ENCODE results near the gene CMPK2. TPM values are rescaled to one million over a fixed set of nuclear protein-coding genes. Genes with fewer than 3 reads are reported as not detected.
A peak's percentile ranks its signal among the peaks of the same experiment; 100 is the strongest.
"Not testable (repeated sequence)": the region's sequence is repeated elsewhere in the genome, so short reads cannot be mapped to it uniquely, and the experiment has no call there.

Gene CMPK2
- total RNA-seq, 1 donor from 2014 or later = 0.55 TPM

DNA sequence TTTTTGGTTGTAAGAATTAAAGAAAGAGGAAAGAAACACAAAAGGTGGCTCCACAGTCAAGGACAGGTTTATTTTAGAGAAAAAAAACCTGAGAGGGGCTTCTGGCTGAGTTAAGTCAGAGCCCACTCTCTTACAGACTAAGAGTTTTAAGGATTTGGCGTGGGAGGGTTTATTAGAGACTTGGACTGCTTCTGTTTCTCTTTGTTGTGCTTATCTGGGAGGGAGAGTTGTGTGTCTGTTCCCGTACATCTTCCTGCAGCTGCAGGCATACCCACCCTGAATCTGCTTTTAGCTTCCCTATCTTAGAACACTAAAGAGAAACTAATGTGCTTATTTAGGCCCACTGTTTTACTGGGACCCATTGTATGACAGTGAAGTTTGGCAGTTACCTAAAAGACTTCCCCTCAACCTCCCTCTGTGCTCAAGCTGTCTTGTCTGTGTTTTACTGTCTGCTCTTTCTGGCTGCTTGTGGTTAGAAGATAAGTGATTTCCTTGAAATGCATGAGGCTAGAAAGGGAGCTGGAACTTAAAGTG, 14.6 kb upstream of the CMPK2 start:
- DNase-seq (ENCODE audit: low read depth) = no peak

DNA sequence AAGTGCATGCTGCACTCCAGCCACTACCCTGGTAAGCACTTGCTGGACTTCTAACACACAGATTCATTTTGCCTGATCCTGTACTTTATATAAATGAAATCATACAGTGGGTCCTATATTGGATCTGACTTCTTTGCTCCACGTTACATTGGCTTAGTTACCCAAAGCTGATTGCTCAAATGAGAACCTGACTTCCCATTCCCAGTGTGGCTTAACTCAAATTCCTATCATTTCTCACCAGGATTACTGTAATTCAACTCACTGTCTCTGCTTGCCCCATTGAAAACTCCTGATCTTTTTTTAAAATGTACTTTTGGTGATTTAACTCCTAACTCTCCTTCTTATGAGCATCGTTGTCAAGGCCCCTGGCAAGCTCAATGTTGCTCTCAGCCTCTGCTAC, 13.3 kb upstream of the CMPK2 start:
- DNase-seq (ENCODE audit: low read depth) = no peak

DNA sequence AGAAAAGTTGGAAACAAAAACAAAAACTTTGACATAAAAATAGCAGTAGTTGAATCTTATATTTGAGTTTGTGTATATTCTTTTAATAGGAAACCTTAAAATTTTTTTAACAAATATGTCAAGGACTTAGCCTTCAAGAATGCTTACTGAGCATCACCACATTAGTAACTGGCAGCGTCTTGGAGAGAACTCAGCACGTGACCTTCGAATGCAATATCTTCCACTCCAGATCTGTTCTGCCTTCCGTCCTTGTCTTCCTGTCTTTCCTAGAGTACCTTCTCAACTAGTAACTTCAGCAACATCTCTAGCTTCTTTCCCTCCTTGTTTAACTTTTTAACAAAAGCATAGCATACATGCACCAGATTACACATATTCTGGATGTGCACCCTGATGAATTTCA, 12.8 kb upstream of the CMPK2 start:
- DNase-seq (ENCODE audit: low read depth) = no peak

DNA sequence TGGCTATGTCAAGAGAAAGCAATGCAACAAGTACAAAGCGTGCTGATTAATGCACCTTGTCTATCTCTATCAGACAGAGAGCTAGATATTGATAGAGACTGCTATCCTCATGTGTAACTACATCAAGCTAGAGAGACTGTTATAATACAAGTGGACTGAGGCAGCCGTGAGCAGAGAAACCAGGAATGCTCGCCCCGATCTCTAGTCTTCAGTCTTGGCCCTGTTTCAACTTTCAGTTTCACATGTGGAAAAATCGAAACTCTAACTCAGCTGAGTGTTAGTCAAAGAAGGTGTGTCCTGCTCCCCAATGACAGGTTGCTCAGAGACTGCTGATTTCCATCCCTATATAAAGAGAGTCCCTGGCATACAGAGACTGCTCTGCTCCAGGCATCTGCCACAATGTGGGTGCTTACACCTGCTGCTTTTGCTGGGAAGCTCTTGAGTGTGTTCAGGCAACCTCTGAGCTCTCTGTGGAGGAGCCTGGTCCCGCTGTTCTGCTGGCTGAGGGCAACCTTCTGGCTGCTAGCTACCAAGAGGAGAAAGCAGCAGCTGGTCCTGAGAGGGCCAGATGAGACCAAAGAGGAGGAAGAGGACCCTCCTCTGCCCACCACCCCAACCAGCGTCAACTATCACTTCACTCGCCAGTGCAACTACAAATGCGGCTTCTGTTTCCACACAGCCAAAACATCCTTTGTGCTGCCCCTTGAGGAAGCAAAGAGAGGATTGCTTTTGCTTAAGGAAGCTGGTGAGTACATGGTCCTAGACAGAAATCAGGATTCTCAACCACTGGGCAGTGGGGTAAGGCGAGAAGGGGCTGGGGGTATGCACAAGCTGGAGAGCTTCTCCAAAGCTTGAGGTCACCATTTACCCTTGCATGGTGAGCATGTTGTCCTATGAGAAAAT, 11.9 kb upstream of the CMPK2 start, which contains the start of gene RSAD2:
Gene RSAD2 (plus strand): TSS at position 376 of the 903 bp plus-strand sequence. CDS start 24 bp downstream, at position 400.
- peak; percentile 77 for DNase-seq (ENCODE audit: low read depth)

DNA sequence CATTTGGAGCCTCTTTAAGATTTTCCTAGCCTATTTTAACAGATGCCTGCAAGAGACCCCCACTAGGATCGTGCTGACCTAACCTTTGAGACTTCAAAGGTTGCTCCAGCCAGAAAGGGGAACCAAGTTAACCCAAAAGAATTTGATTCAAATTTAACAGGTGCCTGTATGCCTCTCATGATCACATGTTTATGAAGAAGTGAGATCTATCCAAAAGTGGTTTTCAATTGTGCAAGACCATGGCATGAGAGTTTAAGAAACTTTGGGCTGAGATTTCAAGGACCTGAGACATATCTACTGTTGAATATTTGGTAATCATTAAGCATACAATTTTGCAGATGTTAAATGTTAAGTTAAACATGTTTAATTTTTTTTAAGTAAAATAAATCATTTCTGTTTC, 10.6 kb upstream of the CMPK2 start:
- DNase-seq (ENCODE audit: low read depth) = no peak

DNA sequence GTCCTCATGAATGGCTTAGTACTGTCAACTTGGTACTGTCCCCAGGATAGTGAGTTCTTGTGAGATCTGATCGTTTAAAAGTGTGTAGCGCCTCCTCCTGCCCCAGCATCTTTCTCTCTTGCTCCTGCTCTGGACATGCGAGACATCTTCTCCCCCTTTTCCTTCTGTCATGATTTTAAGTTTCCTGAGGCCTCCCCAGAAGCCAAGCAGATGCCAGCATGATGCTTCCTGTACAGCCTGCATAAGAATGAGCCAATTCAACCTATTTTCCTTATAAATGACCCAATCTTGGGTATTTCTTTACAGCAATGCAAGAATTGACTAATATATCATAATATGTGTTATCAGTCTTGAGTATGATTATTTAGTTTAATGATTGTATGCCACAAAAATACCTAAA, 8.3 kb upstream of the CMPK2 start:
- no peak for DNase-seq (ENCODE audit: low read depth)

DNA sequence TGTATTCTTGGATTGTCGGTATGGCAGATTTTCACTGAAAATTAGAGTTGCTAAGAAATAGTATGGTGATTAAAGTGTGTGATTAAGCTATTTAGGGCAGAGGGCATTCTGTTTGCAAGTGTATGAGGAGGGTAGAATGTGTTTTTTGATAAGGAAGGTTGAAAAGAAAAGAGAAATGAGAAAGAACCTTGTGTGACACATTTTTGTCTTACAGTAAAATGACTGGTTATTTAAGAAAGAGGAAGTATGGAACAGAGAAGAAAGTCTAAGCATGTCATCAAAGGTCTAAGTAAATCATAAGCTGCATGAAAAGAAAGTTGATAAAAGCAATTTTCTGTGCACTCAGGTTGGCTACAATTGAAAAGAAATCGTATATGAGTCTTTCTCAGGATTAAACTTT, 6.7 kb upstream of the CMPK2 start:
- no peak for DNase-seq (ENCODE audit: low read depth)

DNA sequence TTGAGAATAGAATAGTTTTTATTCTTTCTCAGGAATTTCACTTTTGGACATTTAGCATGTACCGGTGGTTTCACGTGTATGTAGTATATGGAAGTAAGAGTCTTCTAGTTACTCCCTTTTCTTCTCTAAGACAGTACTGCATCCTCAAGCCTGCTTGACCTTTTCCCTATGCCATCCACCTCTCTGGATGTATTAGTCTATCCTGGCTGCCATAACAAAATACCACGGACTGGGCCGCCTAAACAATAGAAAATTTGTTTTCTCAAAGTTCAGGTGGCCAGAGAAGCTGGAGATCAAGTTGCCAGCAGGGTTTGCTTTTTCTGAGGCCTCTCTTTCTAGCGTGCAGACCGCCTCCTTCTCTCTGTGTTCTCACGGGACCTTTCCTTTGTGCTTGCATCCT, 1.3 kb upstream of the CMPK2 start:
- no peak for DNase-seq (ENCODE audit: low read depth)

DNA sequence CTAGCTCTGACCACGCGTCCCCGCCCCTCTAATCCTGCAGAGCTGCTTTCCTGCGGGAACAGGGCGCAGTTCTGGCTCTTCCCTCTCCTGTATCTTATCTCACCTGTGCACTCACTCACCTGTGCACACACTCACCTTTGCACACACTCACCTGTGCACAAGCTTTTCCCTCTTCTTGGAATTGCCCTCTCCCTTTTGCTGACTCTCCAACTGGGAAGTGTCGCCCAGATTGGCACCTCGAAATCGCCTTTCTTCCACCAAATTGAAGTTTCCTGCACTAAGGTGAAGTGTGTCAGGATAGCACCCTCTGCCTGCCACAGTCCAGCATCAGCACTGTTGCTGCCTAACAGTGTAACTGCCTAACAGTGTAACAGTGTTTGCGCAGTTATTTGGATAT, 566 bp upstream of the CMPK2 start:
- DNase-seq (ENCODE audit: low read depth) = peak; percentile 51

DNA sequence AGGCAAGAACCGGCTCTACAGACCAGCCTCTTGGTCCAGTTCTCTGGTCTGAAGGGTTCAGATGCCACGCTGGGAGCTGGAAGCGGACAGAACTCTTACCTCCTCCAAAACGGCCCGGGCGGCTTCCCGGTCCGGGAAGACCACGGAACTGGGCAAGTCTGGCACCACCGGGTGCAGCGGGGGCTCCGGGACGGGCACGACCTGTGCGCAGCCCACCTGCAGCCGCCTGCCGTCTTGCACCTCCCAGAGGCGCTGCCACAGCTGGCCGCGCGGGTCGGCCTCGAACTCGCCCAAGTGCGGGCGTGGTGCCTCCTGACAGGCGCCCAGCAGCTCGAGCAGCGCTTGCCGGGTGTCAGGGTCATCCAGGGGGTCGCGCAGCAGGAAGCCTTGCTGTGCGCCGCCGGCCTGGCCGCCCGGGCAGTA, 773 bp downstream of the CMPK2 start:
- DNase-seq (ENCODE audit: low read depth) = no peak

DNA sequence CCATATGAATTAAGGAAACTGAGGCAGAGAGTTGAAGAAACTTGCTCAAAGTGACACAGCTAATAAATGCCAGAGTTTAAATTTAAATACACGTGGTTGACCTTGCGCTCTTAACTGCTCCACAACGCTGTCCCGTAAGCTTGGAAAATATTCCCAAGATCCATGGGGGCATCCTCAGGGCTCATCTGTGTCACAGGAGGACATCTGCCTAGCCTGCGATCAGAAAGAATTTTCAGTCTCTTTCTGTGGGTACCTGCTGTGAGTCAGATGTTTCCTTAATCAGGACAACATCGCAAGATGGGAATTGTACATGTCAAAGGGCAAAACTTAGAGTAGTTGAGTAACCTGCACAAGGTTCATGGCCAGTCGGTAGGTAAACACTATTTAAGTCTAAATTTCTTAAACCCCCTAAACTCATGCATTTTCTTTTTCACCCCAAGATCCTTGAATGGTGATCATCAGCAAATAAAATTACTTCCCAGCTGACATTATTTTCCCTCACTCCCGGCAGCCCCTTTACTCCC, 1.4 kb downstream of the CMPK2 start:
- DNase-seq (ENCODE audit: low read depth) = no peak

DNA sequence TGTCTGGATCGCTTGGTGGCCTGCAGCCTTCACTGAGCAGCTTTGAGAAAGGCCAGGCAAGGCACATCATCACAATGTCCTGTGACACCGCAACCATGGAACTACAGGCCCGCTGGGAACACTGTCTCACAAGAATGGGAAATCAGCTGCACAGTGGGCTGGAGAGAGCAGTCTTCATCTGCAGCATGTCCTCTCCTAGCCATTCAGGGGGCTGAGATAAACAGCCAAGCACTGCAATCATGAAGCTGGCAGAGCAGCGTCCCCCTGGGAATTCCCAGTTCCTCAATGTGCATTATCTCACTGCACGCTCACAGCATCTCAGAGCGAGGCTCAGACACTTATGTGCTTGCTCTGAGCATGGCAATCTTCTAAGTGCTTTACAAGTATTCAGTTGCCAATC, 1.9 kb downstream of the CMPK2 start:
- no peak for DNase-seq (ENCODE audit: low read depth)

DNA sequence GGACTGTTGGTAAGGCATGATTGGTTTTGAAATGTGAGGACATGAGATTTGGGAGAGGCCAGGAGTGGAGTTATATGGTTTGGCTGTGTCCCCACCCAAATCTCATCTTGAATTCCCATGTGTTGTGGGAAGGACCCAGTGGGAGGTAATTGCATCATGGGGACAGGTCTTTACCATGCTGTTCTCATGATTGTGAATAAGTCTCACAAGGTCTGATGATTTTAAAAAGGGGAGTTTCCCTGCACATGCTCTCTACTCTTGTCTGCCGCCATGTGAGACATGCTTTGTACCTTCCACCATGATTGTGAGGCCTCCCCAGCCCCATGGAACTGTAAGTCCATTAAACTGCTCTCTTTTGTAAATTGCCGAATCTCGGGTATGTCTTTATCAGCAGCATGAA, 5.4 kb downstream of the CMPK2 start:
- no peak for DNase-seq (ENCODE audit: low read depth)

DNA sequence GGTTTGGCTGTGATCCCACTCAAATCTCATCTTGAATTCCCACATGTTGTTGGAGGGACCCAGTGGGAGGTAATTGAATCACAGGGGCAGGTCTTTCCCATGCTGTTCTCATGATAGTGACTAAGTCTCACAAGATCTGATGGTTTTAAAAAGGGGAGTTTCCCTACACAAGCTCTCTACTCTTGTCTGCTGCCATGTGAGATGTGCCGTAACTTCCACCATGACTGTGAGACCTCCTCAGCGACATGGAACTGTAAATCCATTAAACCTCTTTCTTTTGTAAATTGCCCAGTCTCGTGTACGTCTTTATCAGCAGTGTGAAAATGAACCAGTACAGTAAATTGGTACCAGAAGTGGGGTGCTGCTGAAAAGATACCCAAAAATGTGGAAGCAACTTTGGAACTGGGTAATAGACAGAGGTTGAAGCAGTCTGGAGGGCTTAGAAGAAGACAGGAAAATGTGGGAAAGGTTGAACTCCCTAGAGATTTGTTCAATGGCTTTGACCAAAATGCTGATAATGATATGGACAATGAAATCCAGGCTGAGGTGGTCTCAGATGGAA, 7.2 kb downstream of the CMPK2 start:
- not testable (repeated sequence) for DNase-seq (ENCODE audit: low read depth)

DNA sequence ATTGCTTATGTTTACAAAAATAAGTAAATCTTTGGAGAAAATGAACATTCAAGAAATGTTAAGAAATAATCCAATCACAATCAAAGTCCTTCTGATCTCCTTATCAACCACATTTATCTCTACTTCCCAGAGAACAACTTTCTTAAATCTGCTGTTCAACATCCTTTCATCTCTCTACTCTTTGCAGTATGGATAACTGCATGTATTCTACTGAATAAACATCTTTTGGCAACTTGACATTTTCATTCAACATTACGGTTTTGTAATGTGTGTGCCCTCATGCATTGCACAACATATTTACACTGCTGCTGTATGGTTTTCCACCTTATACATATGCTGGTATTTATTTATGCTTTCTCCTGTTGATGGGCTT, 9.2 kb downstream of the CMPK2 start:
- no peak for DNase-seq (ENCODE audit: low read depth)

DNA sequence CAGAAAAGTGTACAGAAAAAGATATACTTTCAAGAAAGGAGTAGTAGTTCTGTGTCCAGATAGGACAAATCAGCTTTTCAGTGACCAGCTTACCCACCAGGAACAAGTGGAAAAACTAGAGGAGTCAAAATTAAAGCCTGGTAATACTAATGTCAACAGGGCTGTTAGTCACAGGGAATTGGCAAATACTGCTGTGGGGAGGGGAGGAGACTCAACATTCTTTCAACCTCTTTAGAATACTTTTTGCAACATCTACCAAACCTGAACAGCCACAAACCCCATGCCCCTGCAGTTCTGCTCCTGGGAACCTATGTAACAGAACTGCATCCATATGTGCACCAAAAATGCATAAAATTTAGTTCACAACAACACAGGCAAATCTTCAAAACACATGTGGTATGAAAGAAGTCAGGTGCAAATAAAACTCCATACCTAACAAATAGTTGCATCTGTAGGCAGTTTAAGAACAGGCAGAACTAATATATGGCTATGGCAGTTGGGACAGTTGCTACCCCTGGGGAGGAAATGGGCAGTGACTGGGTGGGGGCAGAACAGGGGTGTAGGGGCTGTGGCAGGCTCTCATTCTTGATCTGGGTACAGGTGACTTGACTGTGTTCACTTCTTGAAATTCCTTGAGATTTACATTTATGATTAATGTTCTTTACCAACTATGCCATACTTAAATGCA, 9.7 kb downstream of the CMPK2 start:
- peak; percentile 62 for DNase-seq (ENCODE audit: low read depth)

DNA sequence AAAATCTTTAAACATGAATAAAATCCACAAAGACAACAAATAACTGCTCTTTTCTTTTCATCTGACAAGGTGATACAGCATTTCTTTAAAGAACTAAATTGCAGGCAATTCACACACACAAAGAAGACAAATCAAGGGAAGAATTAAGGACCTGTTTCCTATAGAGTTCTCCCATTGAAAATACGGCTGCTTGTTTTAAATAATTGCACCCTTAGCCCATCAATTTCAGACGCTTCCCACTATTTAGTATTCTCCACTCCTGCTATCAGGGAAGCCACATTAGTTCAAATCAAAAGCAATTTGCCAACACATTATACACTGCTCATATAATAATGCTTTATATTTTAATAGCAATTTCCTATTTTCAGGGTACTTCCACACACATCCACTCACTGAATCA, 11.3 kb downstream of the CMPK2 start:
- no peak for DNase-seq (ENCODE audit: low read depth)

DNA sequence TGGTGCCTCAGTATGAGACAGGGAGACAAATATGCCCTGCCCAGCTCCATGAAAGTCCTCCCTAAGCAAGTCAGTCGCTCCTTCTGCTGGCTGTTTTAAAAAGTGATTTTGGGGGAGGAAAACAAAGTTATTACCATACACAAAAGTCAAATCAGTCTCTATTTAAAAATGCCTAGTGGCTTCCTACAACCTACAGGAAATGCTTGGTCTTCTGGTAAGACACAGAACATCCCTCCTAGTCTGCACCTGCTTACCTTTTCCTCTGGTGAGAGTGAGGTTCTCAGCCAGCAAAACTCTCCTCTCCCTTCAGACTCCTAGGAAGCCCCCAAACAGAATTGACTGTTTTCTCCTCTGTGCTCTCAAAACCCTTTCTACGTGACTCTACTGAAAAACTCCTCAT, 13.5 kb downstream of the CMPK2 start:
- no peak for DNase-seq (ENCODE audit: low read depth)

DNA sequence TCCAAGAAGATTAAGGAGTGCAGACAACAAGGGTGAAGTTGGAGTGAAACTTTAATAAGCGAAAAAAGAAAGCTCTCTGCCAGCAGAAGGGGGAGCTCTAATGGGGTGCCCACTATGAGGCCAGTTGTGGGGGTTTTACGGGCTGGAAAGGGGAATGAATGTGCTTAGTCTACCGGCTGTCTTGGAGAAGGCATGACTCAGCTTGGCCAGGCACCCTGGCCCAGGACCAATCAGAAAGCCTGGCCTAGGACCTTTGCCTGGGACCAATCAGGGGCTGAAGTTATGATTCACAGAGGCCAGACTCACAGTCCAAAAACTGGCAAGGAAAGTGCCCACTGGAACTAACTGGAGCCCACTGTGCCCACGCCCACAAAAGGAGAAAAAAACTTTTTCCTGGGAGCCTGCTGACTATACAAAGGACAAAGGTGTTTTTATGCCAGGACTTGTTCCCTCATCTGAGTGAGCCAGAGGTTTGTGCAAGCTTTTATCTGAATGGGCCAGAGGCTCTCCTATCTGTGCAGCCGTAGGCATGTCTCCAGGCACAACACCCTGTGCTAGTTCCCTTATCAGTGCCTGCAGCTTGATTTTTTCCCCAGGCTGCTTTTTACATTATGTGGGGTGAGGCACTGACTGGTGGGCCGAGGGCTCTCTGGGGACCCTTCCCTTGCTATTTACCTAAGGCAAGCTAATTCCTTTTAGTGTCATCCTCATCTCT, 18.6 kb downstream of the CMPK2 start:
- DNase-seq (ENCODE audit: low read depth) = no peak

DNA sequence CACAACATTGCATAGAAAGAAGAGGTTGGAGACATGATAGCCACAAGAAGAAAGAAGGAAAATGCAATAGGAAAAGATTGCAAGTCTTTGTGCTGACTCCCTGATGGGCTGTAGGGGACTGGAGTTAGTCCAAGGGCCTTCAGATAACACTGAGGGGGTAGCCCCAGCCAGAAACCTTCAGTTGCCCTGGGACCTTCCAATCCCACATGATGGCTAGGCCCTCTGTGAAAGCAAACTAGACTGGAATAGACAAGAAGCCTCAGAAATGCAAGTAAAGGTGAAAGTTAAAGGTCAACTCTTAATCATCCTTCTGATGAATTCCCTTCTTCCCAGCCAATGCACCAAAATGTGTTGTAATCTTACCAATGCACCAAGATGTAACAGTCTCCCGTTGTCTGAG, 19.2 kb downstream of the CMPK2 start:
- no peak for DNase-seq (ENCODE audit: low read depth)

DNA sequence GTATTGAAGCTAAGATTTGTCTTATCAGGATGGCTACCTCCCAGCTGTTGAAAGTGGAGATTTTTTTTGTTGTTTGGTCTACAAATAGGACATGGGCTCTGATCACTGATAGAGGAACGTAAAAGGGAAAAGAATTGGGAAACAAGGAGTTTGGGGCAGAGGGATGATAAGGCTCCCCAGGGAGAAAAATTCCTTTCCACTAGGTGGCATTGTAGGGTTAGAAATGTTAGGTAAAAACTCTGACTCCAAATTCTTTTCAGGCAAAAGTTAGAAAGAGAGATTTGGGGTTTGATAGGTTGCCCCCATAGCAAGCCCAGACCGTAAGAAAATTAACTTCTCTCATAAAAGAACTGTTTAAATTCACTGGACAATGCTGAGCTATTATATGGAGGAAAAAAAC, 19.8 kb downstream of the CMPK2 start:
- DNase-seq (ENCODE audit: low read depth) = no peak

DNA sequence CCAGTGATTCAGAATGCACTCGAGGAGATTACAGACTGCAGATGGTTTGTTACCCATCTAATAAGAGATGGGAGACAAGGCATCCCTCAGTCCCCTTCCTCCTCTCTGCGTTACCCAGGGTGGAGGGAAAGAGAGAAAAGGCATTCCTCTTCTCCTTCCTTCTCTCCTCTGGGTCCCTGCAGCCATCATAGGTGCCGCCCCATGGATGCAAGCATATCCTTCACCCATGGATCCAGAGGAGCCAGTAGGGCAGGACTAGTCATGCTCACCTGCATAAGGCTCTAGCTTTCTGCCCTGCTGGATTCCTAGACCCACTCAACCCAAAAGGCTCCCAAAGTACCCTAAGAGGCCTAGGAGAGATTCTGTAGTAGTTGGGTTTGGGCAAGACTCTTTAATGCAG, 20.4 kb downstream of the CMPK2 start:
- DNase-seq (ENCODE audit: low read depth) = no peak
